Heart left ventricle (tissue), 13 donors: ENCODE measurements around the gene PPP1R7.
A peak's percentile ranks its signal among the peaks of the same experiment; 100 is the strongest.

ENCODE experiments used
- CTCF ChIP-seq, 12 donors: fragments of 200-600 bp; sonication (generic) in 4 of 12; IDR thresholded peaks; one replicate each; pipeline versions ENCODE4 v1.5.0 to v1.8.0; 2018 to 2022; ENCODE audit warnings: antibody characterized with exemption in 12 of 12, mild to moderate bottlenecking in 5 of 12
- POLR2A ChIP-seq, 2 donors: fragments of 450-650 bp; IDR thresholded peaks; one replicate each; pipeline ENCODE4 v1.6.1; 2017; ENCODE audit warnings: antibody characterized with exemption in 2 of 2, mild to moderate bottlenecking in 2 of 2, moderate library complexity in 2 of 2
- donor health status: ischemic (EF 13 %, LVEDD 7.1; RV severe dilation, severe dysfunction).
- donor health status: DM: no; HTN: yes; CAD: no.
- donor health status: DM: no; HTN: no; CAD: no.
- donor health status: ischemic (EF 25% LVEDD 6.9; RV normal size, moderate dysfunction).
- donor health status: ischemic (EF 25% LVEDD 5.7; RV mildly dilated, moderate dysfunction).
- donor health status: ischemic (EF 35%, LVEDD 5.7; RV mildly dilated, moderate dysfunction).
- donor health status: nonischemic (EF 11% LVEDD 7.7; RV severe dilation, severe dysfunction).
- donor health status: DM: yes; HTN: yes; CAD: no.
- donor health status: PGD.
- donor health status: ischemic (EF 29% LVEDD 5.4; RV normal size, mild dysfunction).
- donor health status: nonischemic (EF 23%, LVEDD 6.1; RV moderate dilation, normal function).

GRCh38 chr2:241218131-241219029, 68.1 kb downstream of the PPP1R7 start:
- peak in 6 of 12 donors; percentile 16 to 41 (median 32) for TF ChIP-seq CTCF (IDR thresholded peaks at IDR 0.05)
- no peak for TF ChIP-seq POLR2A (IDR thresholded peaks at IDR 0.05)
